Ishikawa (cell line): ENCODE data around the gene APBA2.
A peak's percentile ranks its signal among the peaks of the same experiment; 100 is the strongest.

ENCODE experiments used
- CEBPB ChIP-seq: IDR thresholded peaks from 2 replicates; pipeline ENCODE4 v1.6.1; 2012
- CREB1 ChIP-seq: IDR thresholded peaks from 2 replicates; pipeline ENCODE4 v1.6.1; 2012; ENCODE audit warnings: low read depth
- EGR1 ChIP-seq: IDR thresholded peaks from 2 replicates; pipeline ENCODE4 v1.6.1; 2012
- RAD21 ChIP-seq: IDR thresholded peaks from 2 replicates; pipeline ENCODE4 v1.6.1; 2012; ENCODE audit warnings: low read depth
- TAF1 ChIP-seq: IDR thresholded peaks from 2 replicates; pipeline ENCODE4 v1.6.1; 2012; ENCODE audit warnings: low read depth, mild to moderate bottlenecking
- TCF12 ChIP-seq: IDR thresholded peaks from 2 replicates; pipeline ENCODE4 v1.6.1; 2012; ENCODE audit warnings: low read depth
- TEAD4 ChIP-seq: IDR thresholded peaks from 2 replicates; pipeline ENCODE4 v1.6.1; 2012
- YY1 ChIP-seq: IDR thresholded peaks from 2 replicates; pipeline ENCODE4 v1.6.1; 2012; ENCODE audit warnings: low read depth
- ZBTB7A ChIP-seq: IDR thresholded peaks from 2 replicates; pipeline ENCODE4 v1.6.1; 2012; ENCODE audit warnings: low read depth
- TF ChIP-seq, protein P1 (sequence below): IDR thresholded peaks from 2 replicates; pipeline ENCODE4 v1.6.1; 2012; ENCODE audit warnings: low read depth, mild to moderate bottlenecking
- TF ChIP-seq, protein P2 (sequence below): IDR thresholded peaks from 2 replicates; pipeline ENCODE4 v1.6.1; 2012
- TF ChIP-seq, protein P3 (sequence below): IDR thresholded peaks from 2 replicates; pipeline ENCODE4 v1.6.1; 2012

The APBA2 gene

DNA sequence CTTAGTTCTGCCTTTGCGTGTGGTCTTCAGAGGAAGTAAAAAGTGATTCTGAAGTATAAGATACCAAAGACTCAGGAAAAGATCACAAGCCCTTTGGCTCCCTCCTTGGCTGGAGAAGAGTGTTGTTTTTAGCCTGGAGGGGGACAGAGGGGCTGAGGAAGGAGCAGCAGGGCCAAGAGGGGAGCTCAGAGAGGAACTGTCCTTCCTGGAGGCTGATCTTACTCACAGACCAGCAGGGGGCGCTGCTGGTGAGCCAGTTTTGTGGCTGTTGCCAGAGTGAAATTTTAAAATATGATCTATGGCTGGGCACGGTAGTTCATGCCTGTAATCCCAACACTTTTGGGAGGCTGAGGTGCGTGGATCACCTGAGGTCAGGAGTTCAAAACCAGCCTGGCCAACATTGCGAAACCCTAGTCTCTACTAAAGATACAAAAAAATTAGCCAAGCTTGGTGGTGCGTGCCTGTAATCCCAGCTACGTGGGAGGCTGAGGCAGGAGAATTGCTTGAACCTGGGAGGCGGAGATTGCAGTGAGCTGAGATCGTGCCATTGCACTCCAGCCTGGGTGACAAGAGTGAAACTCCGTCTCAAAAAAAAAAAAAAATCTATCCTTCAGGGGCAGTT, 216.5 kb downstream of the APBA2 start:
- TF ChIP-seq RAD21, result peak; percentile 46
- 0 out of 2 replicates have a peak, but pooled peaks have one; percentile 12 for TF ChIP-seq CEBPB

DNA sequence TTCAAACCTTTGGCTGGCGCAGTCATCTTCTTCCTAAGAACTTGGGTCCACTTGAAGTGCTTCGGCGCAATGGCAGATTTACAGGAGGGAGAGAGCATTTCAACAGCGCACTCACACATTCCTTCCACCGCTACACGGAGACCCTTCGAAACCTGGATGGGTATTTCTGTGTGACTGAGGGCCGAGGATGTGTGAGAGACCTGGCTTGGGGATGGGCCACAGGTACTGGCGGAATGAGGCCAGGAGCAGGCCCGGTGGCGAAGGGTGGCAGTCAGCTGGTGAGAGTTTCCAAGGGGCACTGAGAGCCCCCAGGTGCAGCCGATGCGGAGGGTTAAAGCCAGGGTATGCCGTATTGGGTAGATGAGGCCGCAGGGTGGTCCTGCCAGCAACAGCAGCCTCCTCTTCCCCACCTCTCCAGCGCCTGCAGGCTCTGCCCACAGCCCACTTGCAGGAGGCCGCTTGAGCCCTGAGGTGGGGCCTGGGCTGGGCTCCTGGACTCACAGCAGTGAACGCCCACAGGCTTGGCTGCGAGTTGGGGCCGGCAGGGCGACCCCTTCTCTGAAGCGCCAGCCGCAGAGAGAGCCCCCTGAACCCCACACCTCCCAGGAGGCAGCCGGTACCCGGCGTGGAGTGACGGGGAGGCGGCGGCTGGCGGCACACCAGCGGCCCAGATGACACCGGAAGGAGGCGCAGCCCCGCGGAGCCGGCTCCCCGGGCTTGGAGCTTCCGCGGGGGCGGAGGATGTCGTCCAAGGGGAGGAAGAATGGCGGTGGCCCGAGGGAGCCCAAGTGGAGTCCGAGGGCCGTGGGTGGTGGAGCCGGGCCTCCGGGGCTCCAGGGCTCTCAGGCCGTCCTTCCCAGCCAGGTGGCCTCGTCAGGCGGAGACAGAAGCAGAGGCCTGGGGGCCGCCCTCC, 217.4 kb downstream of the APBA2 start:
- TF ChIP-seq YY1 (no peak), TEAD4 (no peak), ZBTB7A (no peak), CREB1 (no peak), EGR1 (no peak), TAF1 (no peak), TCF12 (no peak)
- TF ChIP-seq, protein P1, sequence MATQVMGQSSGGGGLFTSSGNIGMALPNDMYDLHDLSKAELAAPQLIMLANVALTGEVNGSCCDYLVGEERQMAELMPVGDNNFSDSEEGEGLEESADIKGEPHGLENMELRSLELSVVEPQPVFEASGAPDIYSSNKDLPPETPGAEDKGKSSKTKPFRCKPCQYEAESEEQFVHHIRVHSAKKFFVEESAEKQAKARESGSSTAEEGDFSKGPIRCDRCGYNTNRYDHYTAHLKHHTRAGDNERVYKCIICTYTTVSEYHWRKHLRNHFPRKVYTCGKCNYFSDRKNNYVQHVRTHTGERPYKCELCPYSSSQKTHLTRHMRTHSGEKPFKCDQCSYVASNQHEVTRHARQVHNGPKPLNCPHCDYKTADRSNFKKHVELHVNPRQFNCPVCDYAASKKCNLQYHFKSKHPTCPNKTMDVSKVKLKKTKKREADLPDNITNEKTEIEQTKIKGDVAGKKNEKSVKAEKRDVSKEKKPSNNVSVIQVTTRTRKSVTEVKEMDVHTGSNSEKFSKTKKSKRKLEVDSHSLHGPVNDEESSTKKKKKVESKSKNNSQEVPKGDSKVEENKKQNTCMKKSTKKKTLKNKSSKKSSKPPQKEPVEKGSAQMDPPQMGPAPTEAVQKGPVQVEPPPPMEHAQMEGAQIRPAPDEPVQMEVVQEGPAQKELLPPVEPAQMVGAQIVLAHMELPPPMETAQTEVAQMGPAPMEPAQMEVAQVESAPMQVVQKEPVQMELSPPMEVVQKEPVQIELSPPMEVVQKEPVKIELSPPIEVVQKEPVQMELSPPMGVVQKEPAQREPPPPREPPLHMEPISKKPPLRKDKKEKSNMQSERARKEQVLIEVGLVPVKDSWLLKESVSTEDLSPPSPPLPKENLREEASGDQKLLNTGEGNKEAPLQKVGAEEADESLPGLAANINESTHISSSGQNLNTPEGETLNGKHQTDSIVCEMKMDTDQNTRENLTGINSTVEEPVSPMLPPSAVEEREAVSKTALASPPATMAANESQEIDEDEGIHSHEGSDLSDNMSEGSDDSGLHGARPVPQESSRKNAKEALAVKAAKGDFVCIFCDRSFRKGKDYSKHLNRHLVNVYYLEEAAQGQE, result no peak

DNA sequence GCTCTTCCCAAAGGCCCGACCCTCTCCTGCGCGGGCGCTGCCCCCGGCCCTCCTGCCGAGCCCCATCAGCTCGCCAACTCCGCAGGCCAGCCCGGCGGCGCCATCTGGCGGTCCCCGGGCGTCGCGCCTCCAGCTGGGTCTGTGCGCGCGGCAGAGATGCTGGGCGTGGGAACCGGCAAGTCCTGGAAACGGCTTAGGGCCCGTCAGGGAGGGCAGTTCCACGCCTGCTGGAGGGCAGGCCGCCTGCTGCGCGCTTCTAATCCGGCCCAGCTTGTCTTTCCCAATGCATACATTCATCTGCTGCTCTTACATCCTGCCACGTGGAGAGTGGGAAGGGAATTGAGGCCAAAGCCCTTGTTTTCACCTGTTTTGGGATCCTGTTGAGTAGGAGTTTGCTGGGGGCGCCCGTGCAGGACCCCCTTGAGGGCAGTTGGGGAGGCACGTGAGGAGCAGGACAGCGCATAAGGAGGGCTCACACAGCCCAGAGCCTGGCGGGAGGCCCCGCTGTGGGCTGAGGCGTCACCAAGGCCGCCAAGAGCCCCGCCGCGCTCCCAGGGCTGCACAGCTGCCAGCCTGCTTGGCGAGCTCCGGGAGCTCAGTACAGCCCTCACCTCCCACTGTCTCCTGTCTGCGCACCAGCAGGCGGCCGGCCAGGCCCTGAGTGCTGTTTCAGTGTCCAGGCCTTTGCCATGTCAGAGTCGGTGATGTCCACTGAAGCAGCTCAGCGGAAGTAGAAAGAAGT, 218.2 kb downstream of the APBA2 start:
- TF ChIP-seq YY1 (no peak), TAF1 (no peak), RAD21 (peak; percentile 64; the same call in 1 of the 2 replicates), CREB1 (no peak), TCF12 (no peak), EGR1 (no peak), CEBPB (no peak), TEAD4 (no peak)
- TF ChIP-seq, protein P2, sequence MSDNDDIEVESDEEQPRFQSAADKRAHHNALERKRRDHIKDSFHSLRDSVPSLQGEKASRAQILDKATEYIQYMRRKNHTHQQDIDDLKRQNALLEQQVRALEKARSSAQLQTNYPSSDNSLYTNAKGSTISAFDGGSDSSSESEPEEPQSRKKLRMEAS, result peak; percentile 33; the same call in 1 of the 2 replicates
- TF ChIP-seq, protein P1, result no peak
- TF ChIP-seq, protein P3, sequence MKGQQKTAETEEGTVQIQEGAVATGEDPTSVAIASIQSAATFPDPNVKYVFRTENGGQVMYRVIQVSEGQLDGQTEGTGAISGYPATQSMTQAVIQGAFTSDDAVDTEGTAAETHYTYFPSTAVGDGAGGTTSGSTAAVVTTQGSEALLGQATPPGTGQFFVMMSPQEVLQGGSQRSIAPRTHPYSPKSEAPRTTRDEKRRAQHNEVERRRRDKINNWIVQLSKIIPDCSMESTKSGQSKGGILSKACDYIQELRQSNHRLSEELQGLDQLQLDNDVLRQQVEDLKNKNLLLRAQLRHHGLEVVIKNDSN, result no peak

DNA sequence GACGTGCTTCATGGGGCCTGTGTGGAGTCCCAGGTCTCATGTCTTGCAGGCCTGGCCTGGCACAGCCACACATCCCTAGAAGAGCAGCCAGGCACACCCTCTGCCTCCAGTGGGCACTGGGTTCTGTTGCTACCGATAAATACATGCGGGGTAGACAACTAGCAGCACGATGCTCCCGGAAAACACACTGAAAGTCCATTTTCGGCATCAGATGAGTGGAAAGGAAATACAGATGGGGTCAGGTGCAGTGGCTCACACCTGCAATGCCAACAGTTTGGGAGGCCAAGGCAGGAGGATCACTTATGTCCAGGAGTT, 218.7 kb downstream of the APBA2 start:
- TF ChIP-seq, protein P1, result no peak
- TF ChIP-seq CEBPB (no peak), RAD21 (no peak), CREB1 (no peak), TAF1 (no peak), TEAD4 (no peak)
- TF ChIP-seq, protein P2, result no peak
- TF ChIP-seq, protein P3, result no peak
